Neutrophil (primary cell): ENCODE data around the gene SUSD3.
A peak's percentile ranks its signal among the peaks of the same experiment; 100 is the strongest.
"Not testable (repeated sequence)": the region's sequence is repeated elsewhere in the genome, so short reads cannot be mapped to it uniquely, and the experiment has no call there.

ENCODE experiments used
- H3K27ac ChIP-seq: fragments of 200-600 bp; sonication (generic); 2 replicates; pipeline ENCODE4 v1.5.1; 2016; ENCODE audit warnings: mild to moderate bottlenecking, moderate library complexity
- H3K27me3 ChIP-seq: fragments of 200-600 bp; sonication (generic); 2 replicates; pipeline ENCODE4 v1.6.0; 2016; ENCODE audit warnings: mild to moderate bottlenecking
- H3K36me3 ChIP-seq: fragments of 200-600 bp; sonication (generic); 2 replicates; pipeline ENCODE4 v1.5.1; 2017
- H3K4me1 ChIP-seq, 2 experiments: fragments of 200-600 bp in 1 of 2; sonication (generic) in 1 of 2; 1 replicate in 1 of 2; 2 replicates in 1 of 2; pipeline versions ENCODE4 v1.5.1 to v1.6.1; 2013 to 2016; ENCODE audit warnings: low read depth in 1 of 2, low read length in 1 of 2, mild to moderate bottlenecking in 1 of 2, moderate library complexity in 1 of 2; ENCODE audit not compliant: control insufficient read depth in 1 of 2, insufficient read depth in 1 of 2
- H3K4me3 ChIP-seq, 2 experiments: fragments of 200-600 bp in 1 of 2; sonication (generic) in 1 of 2; 1 replicate in 1 of 2; 2 replicates in 1 of 2; pipeline ENCODE4 v1.5.1; 2013 to 2016; ENCODE audit warnings: low read depth in 1 of 2, low read length in 1 of 2, mild to moderate bottlenecking in 1 of 2, moderate library complexity in 1 of 2
- H3K9me3 ChIP-seq: fragments of 200-600 bp; sonication (generic); 2 replicates; pipeline ENCODE4 v1.5.1; 2016
- TF ChIP-seq, protein P1 (sequence below): fragments of 200-600 bp; sonication (generic); IDR thresholded peaks from 2 replicates; pipeline ENCODE4 v1.5.1; 2016; ENCODE audit warnings: antibody characterized with exemption

Gene SUSD3

DNA sequence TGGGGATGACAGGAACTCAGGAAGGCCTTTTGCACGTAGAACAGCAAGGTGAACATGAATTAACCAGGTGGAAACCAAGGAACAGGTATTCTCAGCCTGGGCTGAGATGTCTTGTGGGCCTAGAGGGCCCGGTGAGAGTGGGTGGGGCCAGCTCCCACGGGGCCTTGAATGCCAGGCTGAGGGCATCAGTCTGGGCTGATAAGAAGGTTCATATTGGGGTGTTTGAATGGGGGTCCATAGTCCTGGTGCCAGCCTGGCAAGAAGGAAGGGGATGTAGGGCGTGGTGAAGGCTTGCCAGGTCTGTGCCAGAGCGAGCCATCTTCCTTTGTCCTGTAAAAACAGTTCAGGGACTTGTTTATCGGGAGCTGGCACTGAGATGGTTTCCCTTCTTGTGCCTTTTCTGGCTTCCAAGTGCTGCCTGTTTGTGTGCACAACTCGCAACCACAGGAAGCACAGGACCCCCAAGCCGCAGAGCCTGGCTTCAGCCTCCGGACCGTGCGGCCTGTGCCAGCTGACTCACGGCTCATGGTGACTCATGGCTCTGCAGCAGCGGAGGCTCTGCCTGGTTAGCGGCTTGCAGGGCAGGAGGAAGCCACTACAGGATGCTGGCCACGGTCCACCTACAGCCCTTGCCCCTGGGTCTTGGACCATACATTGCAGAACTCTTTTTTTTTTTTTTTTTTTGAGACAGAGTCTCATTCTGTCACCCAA lies 39.9 kb downstream of the SUSD3 start:
- Histone ChIP-seq H3K27me3 (no peaks in the 10 kb centered on the region), H3K4me1 (peaks cover 72 to 77% of the 10 kb centered on the region in 2 experiments), H3K4me3 (peak overlapping the region; percentile 88 to 90), H3K9me3 (no peaks in the 10 kb centered on the region), H3K36me3 (no peaks in the 10 kb centered on the region), H3K27ac (peak overlapping the region; percentile 93)
- TF ChIP-seq, protein P1, sequence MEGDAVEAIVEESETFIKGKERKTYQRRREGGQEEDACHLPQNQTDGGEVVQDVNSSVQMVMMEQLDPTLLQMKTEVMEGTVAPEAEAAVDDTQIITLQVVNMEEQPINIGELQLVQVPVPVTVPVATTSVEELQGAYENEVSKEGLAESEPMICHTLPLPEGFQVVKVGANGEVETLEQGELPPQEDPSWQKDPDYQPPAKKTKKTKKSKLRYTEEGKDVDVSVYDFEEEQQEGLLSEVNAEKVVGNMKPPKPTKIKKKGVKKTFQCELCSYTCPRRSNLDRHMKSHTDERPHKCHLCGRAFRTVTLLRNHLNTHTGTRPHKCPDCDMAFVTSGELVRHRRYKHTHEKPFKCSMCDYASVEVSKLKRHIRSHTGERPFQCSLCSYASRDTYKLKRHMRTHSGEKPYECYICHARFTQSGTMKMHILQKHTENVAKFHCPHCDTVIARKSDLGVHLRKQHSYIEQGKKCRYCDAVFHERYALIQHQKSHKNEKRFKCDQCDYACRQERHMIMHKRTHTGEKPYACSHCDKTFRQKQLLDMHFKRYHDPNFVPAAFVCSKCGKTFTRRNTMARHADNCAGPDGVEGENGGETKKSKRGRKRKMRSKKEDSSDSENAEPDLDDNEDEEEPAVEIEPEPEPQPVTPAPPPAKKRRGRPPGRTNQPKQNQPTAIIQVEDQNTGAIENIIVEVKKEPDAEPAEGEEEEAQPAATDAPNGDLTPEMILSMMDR: peak; percentile 62

DNA sequence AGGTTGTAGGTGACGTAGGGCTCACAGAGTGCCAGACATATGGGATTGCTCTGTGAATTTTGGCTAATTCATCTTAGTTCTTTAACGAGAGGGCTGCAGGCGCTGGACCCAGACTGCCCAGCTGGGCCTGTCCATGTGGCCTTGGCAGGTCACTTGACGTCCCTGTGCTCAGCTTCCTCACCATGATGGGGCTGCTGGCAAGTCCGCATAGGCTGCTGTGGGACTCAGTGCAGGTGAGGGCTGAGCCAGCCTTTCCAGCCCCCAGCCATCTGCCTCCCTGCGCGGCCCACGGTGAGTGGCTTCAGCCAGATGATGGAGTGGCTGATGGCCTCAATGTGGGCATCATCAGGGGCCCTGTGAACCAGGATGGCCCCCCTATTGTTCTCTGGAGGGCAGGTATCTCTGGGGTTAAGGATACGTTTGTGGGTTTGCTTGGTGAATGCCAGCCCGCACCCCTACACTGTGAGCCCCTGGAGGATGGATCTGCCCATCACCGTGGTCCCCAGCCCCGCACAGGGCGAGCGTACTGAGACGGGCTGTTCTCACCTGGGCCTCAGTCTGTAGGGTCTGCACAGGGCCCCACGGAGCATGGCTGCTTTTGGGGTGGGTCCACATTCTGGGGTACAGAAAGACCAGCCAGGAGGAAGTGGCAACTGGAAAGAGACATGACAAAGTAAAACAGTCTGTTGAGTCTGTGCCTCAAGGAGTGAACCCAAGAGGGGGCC lies 41.2 kb downstream of the SUSD3 start:
- peak overlapping the region; percentile 88 to 90 for H3K4me3 ChIP-seq
- TF ChIP-seq, protein P1: no peak
- peaks cover 59 to 64% of the 10 kb centered on the region in 2 experiments for H3K4me1 ChIP-seq
- no peaks in the 10 kb centered on the region for H3K36me3 ChIP-seq
- H3K9me3 ChIP-seq: no peaks in the 10 kb centered on the region
- no peaks in the 10 kb centered on the region for H3K27me3 ChIP-seq
- H3K27ac ChIP-seq: peak overlapping the region; percentile 93

DNA sequence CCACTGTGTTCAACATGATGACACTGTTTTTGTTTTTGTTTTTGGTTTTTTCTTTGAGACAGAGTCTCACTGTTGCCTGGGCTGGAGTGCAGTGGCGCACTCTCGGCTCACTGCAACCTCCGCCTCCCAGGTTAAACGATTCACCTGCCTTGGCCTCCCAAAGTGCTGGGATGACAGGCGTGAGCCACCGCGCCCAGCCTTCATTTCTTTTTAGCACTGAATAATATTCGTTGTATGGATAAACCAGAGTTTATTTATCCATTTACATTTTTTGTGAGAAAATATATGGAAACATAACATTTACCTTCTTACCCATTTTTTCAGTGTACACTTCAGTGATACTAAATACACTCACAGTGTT lies 41.8 kb downstream of the SUSD3 start:
- Histone ChIP-seq H3K9me3 (no peaks in the 10 kb centered on the region), H3K4me3 (peak overlapping the region in 1 of 2 experiments; percentile 88), H3K27me3 (no peaks in the 10 kb centered on the region), H3K36me3 (no peaks in the 10 kb centered on the region), H3K27ac (peak overlapping the region; percentile 93), H3K4me1 (peaks cover 54 to 58% of the 10 kb centered on the region in 2 experiments)
- TF ChIP-seq, protein P1: no peak

DNA sequence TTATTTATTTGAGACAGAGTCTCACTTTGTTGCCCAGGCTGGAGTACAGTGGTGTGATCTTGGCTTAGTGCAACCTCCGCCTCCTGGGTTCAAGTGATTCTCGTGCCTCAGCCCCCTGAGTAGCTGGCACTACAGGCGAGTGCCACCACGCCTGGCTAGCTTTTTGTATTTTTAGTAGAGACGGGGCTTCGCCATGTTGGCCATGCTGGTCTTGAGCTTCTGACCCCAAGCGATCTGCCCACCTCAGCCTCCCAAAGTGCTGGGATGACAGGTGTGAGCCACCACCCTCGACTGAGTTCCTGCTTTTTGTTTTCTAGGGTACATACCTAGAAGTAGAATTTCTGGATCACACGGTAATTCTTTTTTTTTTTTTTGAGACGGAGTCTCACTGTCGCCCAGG lies 42.6 kb downstream of the SUSD3 start:
- H3K9me3 ChIP-seq, H3K36me3 ChIP-seq, H3K27me3 ChIP-seq: not testable (repeated sequence)
- Histone ChIP-seq H3K27ac (peak overlapping the region; percentile 93), H3K4me1 (peaks cover 53 to 57% of the 10 kb centered on the region in 2 experiments), H3K4me3 (peak overlapping the region in 1 of 2 experiments; percentile 15)

DNA sequence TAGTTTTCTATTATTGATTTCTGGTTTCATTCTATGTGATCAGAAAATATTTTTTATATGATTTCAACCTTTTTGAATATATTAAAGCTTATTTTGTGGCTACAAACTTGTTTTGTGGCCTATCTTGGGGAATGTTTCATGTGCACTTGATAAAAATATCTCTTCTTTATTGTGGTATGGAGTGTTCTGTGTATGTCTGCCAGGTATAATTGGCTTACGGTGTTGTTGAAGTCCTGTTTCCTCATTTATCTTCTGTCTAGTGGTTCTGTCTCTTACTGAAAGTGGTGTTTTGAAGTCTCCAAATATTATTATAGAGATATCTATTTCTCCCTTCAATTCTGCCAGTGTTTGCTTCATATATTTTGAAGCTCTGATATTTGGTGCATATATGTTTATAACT lies 47.1 kb downstream of the SUSD3 start:
- no peak overlapping the region for H3K4me3 ChIP-seq
- no peak overlapping the region for H3K27ac ChIP-seq
- TF ChIP-seq, protein P1: no peak
- H3K4me1 ChIP-seq: peaks cover 37 to 43% of the 10 kb centered on the region in 2 experiments
- H3K36me3 ChIP-seq: peaks cover 28% of the 10 kb centered on the region
- no peaks in the 10 kb centered on the region for H3K9me3 ChIP-seq
- H3K27me3 ChIP-seq: no peaks in the 10 kb centered on the region
